Hepatocyte (in vitro differentiated cells): ENCODE data around the gene XPR1.
"Not testable (repeated sequence)": the region's sequence is repeated elsewhere in the genome, so short reads cannot be mapped to it uniquely, and the experiment has no call there.

ENCODE experiments used
- CTCF ChIP-seq: fragments of 200-600 bp; sonication (generic); IDR thresholded peaks from 2 replicates; pipeline ENCODE4 v1.5.1; 2016; ENCODE audit warnings: antibody characterized with exemption, mild to moderate bottlenecking; ENCODE audit not compliant: poor library complexity
- EZH2phosphoT487 ChIP-seq: fragments of 200-600 bp; sonication (generic); IDR thresholded peaks from one replicate; pipeline ENCODE4 v1.6.1; 2018; ENCODE audit warnings: antibody characterized with exemption, mild to moderate bottlenecking, low read depth, moderate library complexity; ENCODE audit not compliant: unreplicated experiment, severe bottlenecking

- not testable (repeated sequence) for TF ChIP-seq CTCF, EZH2phosphoT487
These were observed 159.3 kb downstream of the XPR1 start for GRCh38 chr1:180791152-180791551.
